ENCODE measurements around the gene FHOD3. TPM values are rescaled to one million over a fixed set of nuclear protein-coding genes. Genes with fewer than 3 reads are reported as not detected.

FHOD3 gene
- total RNA-seq, 1 experiment from 2014 or later: 0.34 TPM

DNA sequence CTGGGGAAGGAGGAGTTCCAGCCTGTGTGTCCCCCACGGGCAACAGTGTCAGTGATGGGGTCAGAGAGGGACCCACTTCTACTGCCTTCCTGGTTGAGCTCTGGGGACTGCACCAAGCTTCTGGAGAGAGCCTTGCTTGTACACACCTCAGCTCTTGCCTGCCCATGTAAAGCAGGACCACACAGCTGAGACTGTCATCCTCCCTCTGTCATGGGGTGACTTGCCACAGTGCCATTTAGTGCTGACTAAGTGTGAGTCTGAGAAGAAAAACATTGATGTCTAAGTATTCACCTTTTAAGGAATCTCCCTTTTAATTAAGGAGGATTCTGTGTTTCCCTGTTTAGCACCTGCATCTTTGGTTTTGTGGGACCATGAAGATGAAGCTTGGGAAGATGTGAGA lies 159.1 kb downstream of the FHOD3 start:
- no peak for TF ChIP-seq EZH2 (IDR thresholded peaks at IDR 0.05; ENCODE audit: borderline replicate concordance, low read depth, low read length, poor library complexity, severe bottlenecking)
- TF ChIP-seq, protein P1, sequence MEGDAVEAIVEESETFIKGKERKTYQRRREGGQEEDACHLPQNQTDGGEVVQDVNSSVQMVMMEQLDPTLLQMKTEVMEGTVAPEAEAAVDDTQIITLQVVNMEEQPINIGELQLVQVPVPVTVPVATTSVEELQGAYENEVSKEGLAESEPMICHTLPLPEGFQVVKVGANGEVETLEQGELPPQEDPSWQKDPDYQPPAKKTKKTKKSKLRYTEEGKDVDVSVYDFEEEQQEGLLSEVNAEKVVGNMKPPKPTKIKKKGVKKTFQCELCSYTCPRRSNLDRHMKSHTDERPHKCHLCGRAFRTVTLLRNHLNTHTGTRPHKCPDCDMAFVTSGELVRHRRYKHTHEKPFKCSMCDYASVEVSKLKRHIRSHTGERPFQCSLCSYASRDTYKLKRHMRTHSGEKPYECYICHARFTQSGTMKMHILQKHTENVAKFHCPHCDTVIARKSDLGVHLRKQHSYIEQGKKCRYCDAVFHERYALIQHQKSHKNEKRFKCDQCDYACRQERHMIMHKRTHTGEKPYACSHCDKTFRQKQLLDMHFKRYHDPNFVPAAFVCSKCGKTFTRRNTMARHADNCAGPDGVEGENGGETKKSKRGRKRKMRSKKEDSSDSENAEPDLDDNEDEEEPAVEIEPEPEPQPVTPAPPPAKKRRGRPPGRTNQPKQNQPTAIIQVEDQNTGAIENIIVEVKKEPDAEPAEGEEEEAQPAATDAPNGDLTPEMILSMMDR (conservative IDR thresholded peaks at IDR 0.05; ENCODE audit: low read depth, low read length): no peak
- BruUV-seq (replicated peaks): no TSS peak
- ChIA-PET CTCF (no interaction called here), POLR2A (ENCODE audit: low non-redundant PET) (no interaction called here)
- Histone ChIP-seq H3K4me3 (ENCODE audit: low read depth, low read length, poor library complexity, severe bottlenecking) (no peak overlapping the region), H3K36me3 (ENCODE audit: insufficient read depth, low read length, poor library complexity, severe bottlenecking) (no peaks in the 10 kb centered on the region), H3K9me3 (ENCODE audit: low read depth, low read length, poor library complexity, severe bottlenecking) (no peaks in the 10 kb centered on the region), H3K27me3 (replicated peaks; ENCODE audit: insufficient read depth, low read depth, low read length, poor library complexity) (peaks cover 24% of the 10 kb centered on the region), H3K27ac (ENCODE audit: low read depth, low read length, poor library complexity, severe bottlenecking) (no peak overlapping the region), H3K4me1 (ENCODE audit: insufficient read depth, low read length, poor library complexity, severe bottlenecking) (no peaks in the 10 kb centered on the region)
- intact Hi-C loops (cut with micrococcal nuclease; ENCODE audit: unreplicated experiment): no loop called here
- no peak for DNase-seq (ENCODE audit: low spot score)

DNA sequence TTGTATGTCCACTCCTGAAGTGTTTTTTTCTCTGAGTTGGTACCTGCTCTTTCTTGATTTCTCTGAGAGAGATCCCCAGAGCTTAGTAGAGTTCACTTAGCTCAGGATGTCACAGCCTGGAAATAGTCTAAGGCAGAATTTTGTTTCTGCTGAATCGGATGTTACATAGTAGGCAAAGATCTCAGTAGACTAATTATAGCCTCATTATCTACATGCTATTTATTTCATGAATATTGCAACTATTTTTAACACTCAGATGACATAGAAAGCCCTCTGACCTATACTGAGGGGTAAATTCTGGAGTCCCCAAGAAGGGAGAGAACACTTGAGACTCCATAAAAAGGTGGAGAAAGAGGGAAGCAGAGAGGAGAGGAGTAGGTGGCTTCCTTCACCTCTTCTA lies 160.2 kb downstream of the FHOD3 start:
- CTCF ChIA-PET: no interaction called here
- POLR2A ChIA-PET (ENCODE audit: low non-redundant PET): no interaction called here
- no TSS peak for BruUV-seq (replicated peaks)

DNA sequence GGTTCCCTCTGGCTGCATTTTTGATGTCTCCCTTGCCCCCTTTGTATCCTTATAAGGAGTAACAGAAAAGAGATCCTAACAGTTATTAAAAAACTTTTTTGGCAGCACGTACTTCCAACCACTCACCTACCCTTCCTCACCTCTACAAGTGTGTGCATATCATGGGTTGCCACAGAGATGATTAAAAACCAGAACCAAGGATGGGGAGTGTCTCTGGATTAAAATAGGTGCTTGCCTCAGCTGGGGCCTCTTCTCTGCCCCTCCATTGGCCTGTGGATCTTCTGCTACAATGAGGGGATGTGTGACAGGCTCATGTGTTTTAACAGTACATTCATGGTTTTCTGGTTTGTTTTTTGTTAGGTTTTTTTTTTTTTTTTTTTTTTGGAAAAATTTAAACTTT lies 160.8 kb downstream of the FHOD3 start:
- TF ChIP-seq, protein P1 (conservative IDR thresholded peaks at IDR 0.05; ENCODE audit: low read depth, low read length): no peak
- TF ChIP-seq EZH2 (IDR thresholded peaks at IDR 0.05; ENCODE audit: borderline replicate concordance, low read depth, low read length, poor library complexity, severe bottlenecking): no peak
- no peak for DNase-seq (ENCODE audit: low spot score)
- H3K27me3 ChIP-seq (replicated peaks; ENCODE audit: insufficient read depth, low read depth, low read length, poor library complexity): peaks cover 15% of the 10 kb centered on the region
- ChIA-PET POLR2A (ENCODE audit: low non-redundant PET) (no interaction called here), CTCF (no interaction called here)
- no peaks in the 10 kb centered on the region for H3K9me3 ChIP-seq (ENCODE audit: low read depth, low read length, poor library complexity, severe bottlenecking)
- no peak overlapping the region for H3K27ac ChIP-seq (ENCODE audit: low read depth, low read length, poor library complexity, severe bottlenecking)
- BruUV-seq (replicated peaks): no TSS peak
- no peak overlapping the region for H3K4me3 ChIP-seq (ENCODE audit: low read depth, low read length, poor library complexity, severe bottlenecking)
- intact Hi-C loops (cut with micrococcal nuclease; ENCODE audit: unreplicated experiment): no loop called here
- H3K4me1 ChIP-seq (ENCODE audit: insufficient read depth, low read length, poor library complexity, severe bottlenecking): no peaks in the 10 kb centered on the region
- no peaks in the 10 kb centered on the region for H3K36me3 ChIP-seq (ENCODE audit: insufficient read depth, low read length, poor library complexity, severe bottlenecking)

More for the DNA sequence above, 160.2 kb downstream of the FHOD3 start:
- no peaks in the 10 kb centered on the region for H3K4me1 ChIP-seq (ENCODE audit: insufficient read depth, low read length, poor library complexity, severe bottlenecking)
- no peak overlapping the region for H3K4me3 ChIP-seq (ENCODE audit: low read depth, low read length, poor library complexity, severe bottlenecking)
- TF ChIP-seq, protein P1 (conservative IDR thresholded peaks at IDR 0.05; ENCODE audit: low read depth, low read length): no peak
- no peak for TF ChIP-seq EZH2 (IDR thresholded peaks at IDR 0.05; ENCODE audit: borderline replicate concordance, low read depth, low read length, poor library complexity, severe bottlenecking)
- no peak for DNase-seq (ENCODE audit: low spot score)
- intact Hi-C loops (cut with micrococcal nuclease; ENCODE audit: unreplicated experiment): no loop called here
- peaks cover 19% of the 10 kb centered on the region for H3K27me3 ChIP-seq (replicated peaks; ENCODE audit: insufficient read depth, low read depth, low read length, poor library complexity)
- no peaks in the 10 kb centered on the region for H3K9me3 ChIP-seq (ENCODE audit: low read depth, low read length, poor library complexity, severe bottlenecking)
- H3K27ac ChIP-seq (ENCODE audit: low read depth, low read length, poor library complexity, severe bottlenecking): no peak overlapping the region
- H3K36me3 ChIP-seq (ENCODE audit: insufficient read depth, low read length, poor library complexity, severe bottlenecking): no peaks in the 10 kb centered on the region

Data from A673 (cell line).